DOHH2 (cell line): ENCODE data around the gene NAXD.

Experiments
- EZH2phosphoT487 ChIP-seq: fragments of 200-600 bp; sonication (generic); IDR thresholded peaks from 2 replicates; pipeline ENCODE4 v1.6.1; 2017; ENCODE audit warnings: borderline replicate concordance, mild to moderate bottlenecking, antibody characterized with exemption, low read length, moderate library complexity, mixed read lengths
- TF ChIP-seq, protein P1 (sequence below): fragments of 200-600 bp; sonication (generic); IDR thresholded peaks from one replicate; pipeline ENCODE4 v1.5.1; 2014; ENCODE audit warnings: antibody characterized with exemption, mild to moderate bottlenecking, low read depth, low read length; ENCODE audit not compliant: poor library complexity, severe bottlenecking

DNA sequence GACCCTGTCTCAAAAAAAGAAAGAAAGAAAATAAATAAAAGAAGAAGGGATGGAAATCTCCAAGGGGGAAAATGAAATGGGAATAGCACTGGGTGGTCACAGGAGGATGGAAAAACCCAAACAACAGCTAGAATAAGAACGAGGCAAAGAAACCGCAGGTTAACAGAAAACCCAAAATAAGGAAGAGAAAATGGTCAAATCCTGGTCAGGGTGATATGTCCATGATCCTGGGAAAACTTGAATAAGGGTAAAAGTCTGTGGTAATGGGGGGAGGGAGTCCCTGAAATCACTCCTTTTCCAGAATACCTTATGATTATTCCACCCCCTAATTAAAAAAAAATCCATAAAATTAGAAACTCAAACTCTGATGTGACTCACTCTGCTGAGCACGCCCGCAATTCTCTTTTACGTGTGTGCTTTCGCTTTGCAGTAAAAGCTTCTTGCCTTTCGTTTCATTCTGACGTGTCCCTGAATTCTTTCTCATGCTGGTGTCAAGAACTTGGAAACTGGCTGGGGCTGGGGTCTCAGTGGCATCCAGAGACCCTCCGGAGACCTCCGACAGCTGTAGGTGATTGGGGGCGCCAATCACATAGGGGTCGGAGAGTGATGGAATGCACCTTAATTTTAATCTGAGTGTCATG lies 4.3 kb upstream of the NAXD start:
- TF ChIP-seq, protein P1, sequence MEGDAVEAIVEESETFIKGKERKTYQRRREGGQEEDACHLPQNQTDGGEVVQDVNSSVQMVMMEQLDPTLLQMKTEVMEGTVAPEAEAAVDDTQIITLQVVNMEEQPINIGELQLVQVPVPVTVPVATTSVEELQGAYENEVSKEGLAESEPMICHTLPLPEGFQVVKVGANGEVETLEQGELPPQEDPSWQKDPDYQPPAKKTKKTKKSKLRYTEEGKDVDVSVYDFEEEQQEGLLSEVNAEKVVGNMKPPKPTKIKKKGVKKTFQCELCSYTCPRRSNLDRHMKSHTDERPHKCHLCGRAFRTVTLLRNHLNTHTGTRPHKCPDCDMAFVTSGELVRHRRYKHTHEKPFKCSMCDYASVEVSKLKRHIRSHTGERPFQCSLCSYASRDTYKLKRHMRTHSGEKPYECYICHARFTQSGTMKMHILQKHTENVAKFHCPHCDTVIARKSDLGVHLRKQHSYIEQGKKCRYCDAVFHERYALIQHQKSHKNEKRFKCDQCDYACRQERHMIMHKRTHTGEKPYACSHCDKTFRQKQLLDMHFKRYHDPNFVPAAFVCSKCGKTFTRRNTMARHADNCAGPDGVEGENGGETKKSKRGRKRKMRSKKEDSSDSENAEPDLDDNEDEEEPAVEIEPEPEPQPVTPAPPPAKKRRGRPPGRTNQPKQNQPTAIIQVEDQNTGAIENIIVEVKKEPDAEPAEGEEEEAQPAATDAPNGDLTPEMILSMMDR: no peak
- no peak for TF ChIP-seq EZH2phosphoT487
